ENCODE measurements around the gene SCAI.

The SCAI gene

DNA sequence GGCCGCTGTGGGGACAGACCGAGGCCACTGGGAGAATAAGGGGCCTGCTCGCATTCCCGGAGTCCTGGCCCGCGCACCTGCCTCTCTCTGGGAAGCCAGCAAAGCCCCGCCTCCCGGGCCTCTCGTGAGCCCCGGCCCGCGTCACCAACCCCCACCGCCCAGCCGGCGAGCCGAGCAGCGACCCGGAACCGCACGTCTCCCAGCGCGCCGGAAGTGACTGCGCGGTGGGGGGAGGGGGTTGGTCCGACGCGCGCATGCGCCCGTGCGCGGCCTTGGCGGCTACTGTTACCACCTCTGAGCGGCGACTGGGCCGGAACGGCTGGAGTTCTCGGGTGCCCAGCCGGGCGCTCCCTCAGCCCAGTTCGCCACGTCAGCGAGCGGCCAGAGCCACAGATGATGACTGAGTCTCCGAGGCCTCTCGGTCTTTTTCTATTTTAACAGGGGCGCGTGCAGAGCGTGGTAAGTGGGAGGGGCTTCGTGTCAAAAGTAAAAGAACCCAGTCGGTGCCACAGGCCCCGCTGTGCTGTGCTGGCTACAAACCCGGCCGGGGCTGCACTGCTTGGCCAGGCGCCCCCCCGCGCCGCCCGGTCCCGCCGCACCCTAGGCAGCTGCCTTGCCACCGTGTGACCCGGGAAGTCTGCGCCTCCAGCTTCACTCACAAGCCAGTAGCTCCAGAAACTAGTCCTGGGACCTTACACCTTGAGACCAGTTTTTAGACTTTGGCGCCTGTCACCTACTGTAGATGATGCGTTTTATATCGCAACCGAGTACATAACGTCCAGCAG, 202.2 kb downstream of the SCAI start, which contains the start of gene GOLGA1 (continued):
- TF ChIP-seq, protein P1, sequence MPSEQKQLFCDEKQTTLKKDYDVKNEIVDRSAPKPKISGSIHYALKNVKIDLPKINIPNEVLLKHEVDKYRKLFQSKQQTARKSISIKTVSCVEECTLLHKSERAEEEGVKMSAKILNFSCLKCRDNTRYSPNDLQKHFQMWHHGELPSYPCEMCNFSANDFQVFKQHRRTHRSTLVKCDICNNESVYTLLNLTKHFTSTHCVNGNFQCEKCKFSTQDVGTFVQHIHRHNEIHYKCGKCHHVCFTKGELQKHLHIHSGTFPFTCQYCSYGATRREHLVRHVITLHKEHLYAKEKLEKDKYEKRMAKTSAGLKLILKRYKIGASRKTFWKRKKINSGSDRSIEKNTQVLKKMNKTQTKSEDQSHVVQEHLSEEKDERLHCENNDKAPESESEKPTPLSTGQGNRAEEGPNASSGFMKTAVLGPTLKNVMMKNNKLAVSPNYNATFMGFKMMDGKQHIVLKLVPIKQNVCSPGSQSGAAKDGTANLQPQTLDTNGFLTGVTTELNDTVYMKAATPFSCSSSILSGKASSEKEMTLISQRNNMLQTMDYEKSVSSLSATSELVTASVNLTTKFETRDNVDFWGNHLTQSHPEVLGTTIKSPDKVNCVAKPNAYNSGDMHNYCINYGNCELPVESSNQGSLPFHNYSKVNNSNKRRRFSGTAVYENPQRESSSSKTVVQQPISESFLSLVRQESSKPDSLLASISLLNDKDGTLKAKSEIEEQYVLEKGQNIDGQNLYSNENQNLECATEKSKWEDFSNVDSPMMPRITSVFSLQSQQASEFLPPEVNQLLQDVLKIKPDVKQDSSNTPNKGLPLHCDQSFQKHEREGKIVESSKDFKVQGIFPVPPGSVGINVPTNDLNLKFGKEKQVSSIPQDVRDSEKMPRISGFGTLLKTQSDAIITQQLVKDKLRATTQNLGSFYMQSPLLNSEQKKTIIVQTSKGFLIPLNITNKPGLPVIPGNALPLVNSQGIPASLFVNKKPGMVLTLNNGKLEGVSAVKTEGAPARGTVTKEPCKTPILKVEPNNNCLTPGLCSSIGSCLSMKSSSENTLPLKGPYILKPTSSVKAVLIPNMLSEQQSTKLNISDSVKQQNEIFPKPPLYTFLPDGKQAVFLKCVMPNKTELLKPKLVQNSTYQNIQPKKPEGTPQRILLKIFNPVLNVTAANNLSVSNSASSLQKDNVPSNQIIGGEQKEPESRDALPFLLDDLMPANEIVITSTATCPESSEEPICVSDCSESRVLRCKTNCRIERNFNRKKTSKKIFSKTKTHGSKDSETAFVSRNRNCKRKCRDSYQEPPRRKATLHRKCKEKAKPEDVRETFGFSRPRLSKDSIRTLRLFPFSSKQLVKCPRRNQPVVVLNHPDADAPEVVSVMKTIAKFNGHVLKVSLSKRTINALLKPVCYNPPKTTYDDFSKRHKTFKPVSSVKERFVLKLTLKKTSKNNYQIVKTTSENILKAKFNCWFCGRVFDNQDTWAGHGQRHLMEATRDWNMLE (tag by site-specific recombination; conservative IDR thresholded peaks at IDR 0.05; ENCODE audit: low read depth): peak; percentile 76
- TF ChIP-seq ZNF214 (tag by site-specific recombination; IDR thresholded peaks at IDR 0.05; ENCODE audit: borderline replicate concordance): no peak
- peak; percentile 43; the same call in 1 of the 2 replicates for TF ChIP-seq KLF9 (tag by site-specific recombination; IDR thresholded peaks at IDR 0.05; ENCODE audit: low read depth)
- TF ChIP-seq GLIS1 (tag by site-specific recombination; IDR thresholded peaks at IDR 0.05): peak; percentile 85
- no peak for TF ChIP-seq ZNF558 (tag by site-specific recombination; IDR thresholded peaks at IDR 0.05)
- peak; percentile 38 for TF ChIP-seq ZNF335 (tag by site-specific recombination; conservative IDR thresholded peaks at IDR 0.05)
- TF ChIP-seq GLI4 (tag by site-specific recombination; IDR thresholded peaks at IDR 0.05): no peak
- peak; percentile 78 for TF ChIP-seq SP2 (tag by site-specific recombination; IDR thresholded peaks at IDR 0.05)
- peak; percentile 67 for TF ChIP-seq ZIC2 (tag by site-specific recombination; IDR thresholded peaks at IDR 0.05)
- peak; percentile 91 for TF ChIP-seq ZBTB8A (tag by site-specific recombination; IDR thresholded peaks at IDR 0.05)
- TF ChIP-seq ZFP69B (tag by site-specific recombination; IDR thresholded peaks at IDR 0.05): 0 out of 2 replicates have a peak, but pooled peaks have one; percentile 10
- TF ChIP-seq KLF8 (tag by site-specific recombination; IDR thresholded peaks at IDR 0.05): peak; percentile 35; the same call in 1 of the 2 replicates
- no peak for TF ChIP-seq ZNF664 (tag by site-specific recombination; IDR thresholded peaks at IDR 0.05)
- TF ChIP-seq, protein P2, sequence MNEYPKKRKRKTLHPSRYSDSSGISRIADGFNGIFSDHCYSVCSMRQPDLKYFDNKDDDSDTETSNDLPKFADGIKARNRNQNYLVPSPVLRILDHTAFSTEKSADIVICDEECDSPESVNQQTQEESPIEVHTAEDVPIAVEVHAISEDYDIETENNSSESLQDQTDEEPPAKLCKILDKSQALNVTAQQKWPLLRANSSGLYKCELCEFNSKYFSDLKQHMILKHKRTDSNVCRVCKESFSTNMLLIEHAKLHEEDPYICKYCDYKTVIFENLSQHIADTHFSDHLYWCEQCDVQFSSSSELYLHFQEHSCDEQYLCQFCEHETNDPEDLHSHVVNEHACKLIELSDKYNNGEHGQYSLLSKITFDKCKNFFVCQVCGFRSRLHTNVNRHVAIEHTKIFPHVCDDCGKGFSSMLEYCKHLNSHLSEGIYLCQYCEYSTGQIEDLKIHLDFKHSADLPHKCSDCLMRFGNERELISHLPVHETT (tag by site-specific recombination; IDR thresholded peaks at IDR 0.05): no peak
- TF ChIP-seq ZBTB7A (tag by site-specific recombination; IDR thresholded peaks at IDR 0.05; ENCODE audit: low read depth): no peak
- TF ChIP-seq ZNF394 (tag by site-specific recombination; IDR thresholded peaks at IDR 0.05; ENCODE audit: borderline replicate concordance): 0 out of 2 replicates have a peak, but pooled peaks have one; percentile 18
- TF ChIP-seq ZNF843 (tag by site-specific recombination; IDR thresholded peaks at IDR 0.05): peak; percentile 16; the same call in 1 of the 2 replicates
- TF ChIP-seq ZNF624 (tag by site-specific recombination; IDR thresholded peaks at IDR 0.05): no peak
- TF ChIP-seq ZNF585B (tag by site-specific recombination; IDR thresholded peaks at IDR 0.05): no peak
- TF ChIP-seq, protein P3, sequence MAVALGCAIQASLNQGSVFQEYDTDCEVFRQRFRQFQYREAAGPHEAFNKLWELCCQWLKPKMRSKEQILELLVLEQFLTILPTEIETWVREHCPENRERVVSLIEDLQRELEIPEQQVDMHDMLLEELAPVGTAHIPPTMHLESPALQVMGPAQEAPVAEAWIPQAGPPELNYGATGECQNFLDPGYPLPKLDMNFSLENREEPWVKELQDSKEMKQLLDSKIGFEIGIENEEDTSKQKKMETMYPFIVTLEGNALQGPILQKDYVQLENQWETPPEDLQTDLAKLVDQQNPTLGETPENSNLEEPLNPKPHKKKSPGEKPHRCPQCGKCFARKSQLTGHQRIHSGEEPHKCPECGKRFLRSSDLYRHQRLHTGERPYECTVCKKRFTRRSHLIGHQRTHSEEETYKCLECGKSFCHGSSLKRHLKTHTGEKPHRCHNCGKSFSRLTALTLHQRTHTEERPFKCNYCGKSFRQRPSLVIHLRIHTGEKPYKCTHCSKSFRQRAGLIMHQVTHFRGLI (tag by site-specific recombination; IDR thresholded peaks at IDR 0.05): peak; percentile 75; the same call in 1 of the 2 replicates
- TF ChIP-seq ZNF274 (IDR thresholded peaks at IDR 0.05; ENCODE audit: low read length): no peak
- no peak for TF ChIP-seq ZNF274 (tag by site-specific recombination; IDR thresholded peaks at IDR 0.05; ENCODE audit: borderline replicate concordance)
- peak; percentile 76 for TF ChIP-seq GLIS2 (tag by site-specific recombination; IDR thresholded peaks at IDR 0.05)
- no peak for TF ChIP-seq ZNF561 (tag by site-specific recombination; IDR thresholded peaks at IDR 0.05; ENCODE audit: borderline replicate concordance)
- TF ChIP-seq ZNF37A (tag by site-specific recombination; IDR thresholded peaks at IDR 0.05): no peak
- peak; percentile 3; the same call in 1 of the 2 replicates for TF ChIP-seq IKZF3 (tag by site-specific recombination; IDR thresholded peaks at IDR 0.05)
- 0 out of 2 replicates have a peak, but pooled peaks have one; percentile 25 for TF ChIP-seq KLF16 (tag by site-specific recombination; IDR thresholded peaks at IDR 0.05)
- TF ChIP-seq SP3 (tag by site-specific recombination; IDR thresholded peaks at IDR 0.05): peak; percentile 56
- no peak for TF ChIP-seq SALL2 (tag by site-specific recombination; IDR thresholded peaks at IDR 0.05; ENCODE audit: borderline replicate concordance)
- TF ChIP-seq, protein P4, sequence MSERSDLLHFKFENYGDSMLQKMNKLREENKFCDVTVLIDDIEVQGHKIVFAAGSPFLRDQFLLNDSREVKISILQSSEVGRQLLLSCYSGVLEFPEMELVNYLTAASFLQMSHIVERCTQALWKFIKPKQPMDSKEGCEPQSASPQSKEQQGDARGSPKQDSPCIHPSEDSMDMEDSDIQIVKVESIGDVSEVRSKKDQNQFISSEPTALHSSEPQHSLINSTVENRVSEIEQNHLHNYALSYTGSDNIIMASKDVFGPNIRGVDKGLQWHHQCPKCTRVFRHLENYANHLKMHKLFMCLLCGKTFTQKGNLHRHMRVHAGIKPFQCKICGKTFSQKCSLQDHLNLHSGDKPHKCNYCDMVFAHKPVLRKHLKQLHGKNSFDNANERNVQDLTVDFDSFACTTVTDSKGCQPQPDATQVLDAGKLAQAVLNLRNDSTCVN (tag by site-specific recombination; optimal IDR thresholded peaks at IDR 0.05): peak; percentile 99
- TF ChIP-seq ZBTB20 (tag by site-specific recombination; IDR thresholded peaks at IDR 0.05): 0 out of 2 replicates have a peak, but pooled peaks have one; percentile 46
- no peak for TF ChIP-seq ZNF785 (tag by site-specific recombination; IDR thresholded peaks at IDR 0.05)
